LHCN-M2 (cell line): ENCODE data around the gene BBOX1. TPM values are rescaled to one million over a fixed set of nuclear protein-coding genes. Genes with fewer than 3 reads are reported as not detected.

Source experiments
- total RNA-seq: library from RNA; depleted of rRNA; stranded (reverse); fragments of >200 nt; gene quantifications from 2 replicates; pipeline ENCODE4 v1.2.3, GENCODE V29; 2014; rRNA removed

Gene BBOX1
- total RNA-seq, 1 experiment from 2014 or later: not detected

Other genes with a start within 250 kb of the BBOX1 start
- 0.45 and 0.98 TPM in 2 replicates for gene FIBIN, start 46.7 kb upstream of the BBOX1 start, total RNA-seq